Breast epithelium (tissue), 4 donors: ENCODE data around the gene FCER2. TPM values are rescaled to one million over a fixed set of nuclear protein-coding genes. Genes with fewer than 3 reads are reported as not detected.

Source experiments
- DNase-seq, 2 donors: peaks; one replicate each; pipeline ENCODE4 v3.0.0-alpha.2; 2019; ENCODE audit warnings: low spot score in 2 of 2
- H3K27ac ChIP-seq, 2 donors: fragments of 200-600 bp; sonication (generic) in 1 of 2; one replicate each; pipeline ENCODE4 v1.5.1; 2016 to 2019; ENCODE audit warnings: mild to moderate bottlenecking in 1 of 2
- H3K27me3 ChIP-seq, 2 donors: fragments of 200-600 bp; sonication (generic) in 1 of 2; one replicate each; pipeline versions ENCODE4 v1.5.1 to v1.6.0; 2017 to 2019; ENCODE audit warnings: control low read depth in 1 of 2, mild to moderate bottlenecking in 1 of 2
- H3K36me3 ChIP-seq: fragments of 200-600 bp; one replicate; pipeline ENCODE4 v1.5.1; 2019
- H3K4me1 ChIP-seq, 2 donors: fragments of 200-600 bp; sonication (generic); one replicate each; pipeline ENCODE4 v1.5.1; 2016 to 2019; ENCODE audit warnings: control low read depth in 1 of 2
- H3K4me3 ChIP-seq, 3 donors: fragments of 200-600 bp; sonication (generic); 1 replicate in 2 of 3; 2 replicates in 1 of 3; pipeline ENCODE4 v1.5.1; 2016 to 2019; ENCODE audit warnings: mild to moderate bottlenecking in 3 of 3, moderate library complexity in 2 of 3
- H3K9me3 ChIP-seq, 2 donors: fragments of 200-600 bp; sonication (generic) in 1 of 2; one replicate each; pipeline ENCODE4 v1.5.1; 2016 to 2019; ENCODE audit warnings: control low read depth in 1 of 2
- CTCF ChIP-seq, 3 donors: fragments of 450-650 bp; IDR thresholded peaks; one replicate each; pipeline ENCODE4 v1.5.1; 2016 to 2017; ENCODE audit warnings: antibody characterized with exemption in 3 of 3, mild to moderate bottlenecking in 3 of 3, moderate library complexity in 3 of 3
- POLR2A ChIP-seq: fragments of 450-650 bp; IDR thresholded peaks from one replicate; pipeline ENCODE4 v1.6.1; 2016; ENCODE audit warnings: antibody characterized with exemption, mild to moderate bottlenecking, moderate library complexity
- POLR2AphosphoS5 ChIP-seq, 3 donors: sonication (generic); formaldehyde crosslinking; IDR thresholded peaks; one replicate each; pipeline ENCODE4 v1.6.1; 2017; ENCODE audit warnings: antibody characterized with exemption in 3 of 3
- intact Hi-C: fragments of 100-400 bp; cut with DNase I; formaldehyde crosslinking; loops from one replicate; pipeline ENCODE4 v1.15.1; 2023; ENCODE audit warnings: low total_unique reads
- total RNA-seq, 3 donors: library from RNA; depleted of rRNA; stranded (reverse); fragments of >200 nt; gene quantifications; one replicate each; pipeline ENCODE4 v1.1.0, GENCODE V29; 2016

Gene FCER2
- total RNA-seq, 3 donors from 2014 or later = 0.29 to 0.48 TPM; not detected in 1

DNA sequence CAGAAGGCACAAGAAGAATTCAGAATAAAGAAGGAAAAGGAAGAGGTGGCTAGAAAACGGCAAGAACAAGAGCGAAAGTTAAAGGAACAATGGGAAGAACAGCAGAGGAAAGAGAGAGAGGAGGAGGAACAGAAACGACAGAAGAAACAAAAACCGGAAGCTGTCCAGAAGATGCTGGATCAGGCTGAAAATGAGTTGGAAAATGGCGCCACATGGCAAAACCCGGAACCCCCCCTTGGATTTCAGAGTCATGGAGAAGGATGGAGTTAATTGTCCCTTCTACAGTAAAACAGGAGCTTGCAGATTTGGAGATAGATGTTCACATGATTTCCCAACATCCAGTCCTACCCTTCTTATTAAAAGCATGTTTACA lies 38.7 kb upstream of the FCER2 start:
- DNase-seq = no peak
- TF ChIP-seq CTCF (IDR thresholded peaks at IDR 0.05) = no peak
- TF ChIP-seq POLR2AphosphoS5 (IDR thresholded peaks at IDR 0.05) = no peak
- no peak for TF ChIP-seq POLR2A
- H3K36me3 ChIP-seq = no peaks in the 10 kb centered on the region
- peaks cover 0 to 29% of the 10 kb centered on the region in 2 donors for H3K27me3 ChIP-seq
- no peak overlapping the region for H3K27ac ChIP-seq
- H3K4me1 ChIP-seq = no peaks in the 10 kb centered on the region
- peak overlapping the region in 1 of 3 donors; percentile 3 for H3K4me3 ChIP-seq
- intact Hi-C loops = no loop called here
- no peaks in the 10 kb centered on the region for H3K9me3 ChIP-seq

DNA sequence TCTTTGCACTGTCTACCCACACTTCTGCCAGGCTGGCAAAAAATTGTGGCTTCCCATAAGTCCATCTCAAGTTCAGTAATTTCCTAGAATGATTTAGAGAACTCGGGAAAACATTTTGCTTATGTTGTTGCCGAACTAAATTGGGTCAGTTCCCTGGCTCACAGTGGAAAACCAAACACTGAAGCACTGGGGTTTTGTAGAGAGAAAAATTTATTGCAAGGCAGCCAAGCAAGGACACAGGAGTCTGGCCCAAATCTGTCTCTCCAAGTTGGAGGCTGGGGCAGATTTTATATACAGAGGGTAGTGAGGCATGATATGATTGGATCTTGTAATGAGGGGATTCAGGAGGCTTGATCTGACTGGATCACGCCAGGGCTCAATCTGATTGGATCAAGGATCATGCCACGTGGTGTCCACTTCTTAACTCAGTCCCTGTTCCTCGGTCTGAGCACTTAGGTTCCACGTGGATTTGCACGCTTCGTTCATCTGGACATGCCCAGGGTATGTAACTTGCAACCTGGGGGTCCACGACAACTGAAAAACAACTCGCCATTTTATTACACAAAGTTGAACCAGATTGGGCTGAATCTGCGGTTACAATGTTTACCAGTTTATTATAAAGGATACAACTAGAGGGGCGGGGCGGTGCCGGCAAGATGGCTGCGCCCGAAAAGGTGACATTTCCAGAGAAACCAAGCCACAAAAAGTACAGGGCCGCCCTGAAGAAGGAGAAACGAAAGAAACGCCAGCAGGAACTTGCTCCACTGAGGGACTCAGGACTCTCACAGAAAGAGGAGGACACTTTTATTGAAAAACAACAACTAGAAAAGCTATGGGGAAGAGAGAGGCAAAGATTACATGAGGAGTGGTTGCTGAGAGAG lies 38.1 kb upstream of the FCER2 start:
- Histone ChIP-seq H3K4me1 (no peaks in the 10 kb centered on the region), H3K27ac (no peak overlapping the region), H3K9me3 (no peaks in the 10 kb centered on the region), H3K27me3 (peaks cover 0 to 28% of the 10 kb centered on the region in 2 donors), H3K36me3 (no peaks in the 10 kb centered on the region), H3K4me3 (peak overlapping the region in 1 of 3 donors; percentile 3)
- DNase-seq = no peak
- intact Hi-C loops = no loop called here
- no peak for TF ChIP-seq POLR2AphosphoS5 (IDR thresholded peaks at IDR 0.05)
- TF ChIP-seq CTCF (IDR thresholded peaks at IDR 0.05) = no peak
- TF ChIP-seq POLR2A = no peak

DNA sequence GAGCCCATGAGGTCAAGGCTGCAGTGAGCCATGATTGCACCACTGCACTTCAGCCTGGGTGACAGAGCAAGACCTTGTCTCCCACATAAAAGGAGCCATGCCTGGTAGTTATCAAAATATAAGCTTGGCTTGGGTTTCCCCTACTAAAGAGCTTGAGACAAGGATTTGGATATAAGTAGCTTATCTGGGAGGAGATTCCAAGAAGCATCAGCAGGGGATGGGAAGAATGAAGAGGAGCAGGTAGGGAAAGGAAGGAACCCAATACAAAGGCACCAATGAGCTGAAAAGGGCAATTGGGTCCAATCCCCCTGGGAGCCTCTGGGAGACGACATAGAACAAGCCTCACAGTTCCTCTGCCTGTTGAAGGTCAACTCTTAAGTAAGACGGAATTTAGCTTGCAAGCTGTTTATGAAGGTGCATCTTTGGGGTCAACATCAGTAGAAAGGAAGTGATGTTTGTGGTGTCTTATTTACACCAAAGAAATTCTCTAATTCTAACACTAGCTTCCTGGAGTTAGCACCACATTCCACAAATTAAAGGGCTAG lies 37.4 kb upstream of the FCER2 start:
- H3K36me3 ChIP-seq = no peaks in the 10 kb centered on the region
- H3K27ac ChIP-seq = no peak overlapping the region
- intact Hi-C loops = no loop called here
- H3K4me1 ChIP-seq = no peaks in the 10 kb centered on the region
- DNase-seq = no peak
- H3K27me3 ChIP-seq = peaks cover 0 to 22% of the 10 kb centered on the region in 2 donors
- H3K4me3 ChIP-seq = no peak overlapping the region
- H3K9me3 ChIP-seq = no peaks in the 10 kb centered on the region
- no peak for TF ChIP-seq CTCF (IDR thresholded peaks at IDR 0.05)

DNA sequence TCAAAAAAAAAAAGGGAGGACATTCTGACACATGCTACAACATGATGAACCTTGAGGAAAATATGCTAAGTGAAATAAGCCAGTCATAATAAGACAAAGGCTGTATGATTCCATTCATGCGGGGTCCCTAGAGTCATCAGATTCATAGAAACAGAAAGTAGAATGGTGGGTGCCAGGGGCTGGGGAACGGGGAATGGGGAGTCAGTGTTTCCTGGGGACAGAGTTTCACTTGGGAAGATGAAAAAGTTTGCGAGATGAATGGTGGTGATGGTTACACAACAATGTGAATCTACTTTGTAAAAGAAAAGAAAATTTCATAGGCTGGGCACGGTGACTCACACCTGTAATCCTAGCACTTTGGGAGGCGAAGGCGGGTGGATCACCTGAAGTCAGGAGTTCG lies 36.1 kb upstream of the FCER2 start:
- peaks cover 0 to 13% of the 10 kb centered on the region in 2 donors for H3K27me3 ChIP-seq
- intact Hi-C loops = no loop called here
- no peak for DNase-seq

More for the DNA sequence above, 36.1 kb upstream of the FCER2 start:
- Histone ChIP-seq H3K27ac (no peak overlapping the region), H3K4me3 (no peak overlapping the region), H3K9me3 (no peaks in the 10 kb centered on the region), H3K4me1 (no peaks in the 10 kb centered on the region), H3K36me3 (no peaks in the 10 kb centered on the region)
- TF ChIP-seq POLR2AphosphoS5 (IDR thresholded peaks at IDR 0.05) = no peak
- no peak for TF ChIP-seq CTCF (IDR thresholded peaks at IDR 0.05)
